Myocyte (in vitro differentiated cells): ENCODE data around the gene CDADC1. TPM values are rescaled to one million over a fixed set of nuclear protein-coding genes. Genes with fewer than 3 reads are reported as not detected.

Experiments used
- DNase-seq: peaks from one replicate; pipeline ENCODE4 v3.0.0-alpha.2; 2012; ENCODE audit warnings: low read depth
- polyA plus RNA-seq: library from polyadenylated mRNA; unstranded; fragments of >200 nt; gene quantifications from one replicate; pipeline ENCODE4 v1.2.1, GENCODE V29; 2012; ENCODE audit warnings: missing spikeins
- total RNA-seq: library from RNA; depleted of rRNA; stranded (reverse); fragments of >200 nt; gene quantifications from 2 replicates; pipeline ENCODE4 v1.2.3, GENCODE V29; 2014

The CDADC1 gene
- 2.7 and 6.9 TPM in 2 replicates for total RNA-seq
- 10.4 TPM for polyA plus RNA-seq

DNA sequence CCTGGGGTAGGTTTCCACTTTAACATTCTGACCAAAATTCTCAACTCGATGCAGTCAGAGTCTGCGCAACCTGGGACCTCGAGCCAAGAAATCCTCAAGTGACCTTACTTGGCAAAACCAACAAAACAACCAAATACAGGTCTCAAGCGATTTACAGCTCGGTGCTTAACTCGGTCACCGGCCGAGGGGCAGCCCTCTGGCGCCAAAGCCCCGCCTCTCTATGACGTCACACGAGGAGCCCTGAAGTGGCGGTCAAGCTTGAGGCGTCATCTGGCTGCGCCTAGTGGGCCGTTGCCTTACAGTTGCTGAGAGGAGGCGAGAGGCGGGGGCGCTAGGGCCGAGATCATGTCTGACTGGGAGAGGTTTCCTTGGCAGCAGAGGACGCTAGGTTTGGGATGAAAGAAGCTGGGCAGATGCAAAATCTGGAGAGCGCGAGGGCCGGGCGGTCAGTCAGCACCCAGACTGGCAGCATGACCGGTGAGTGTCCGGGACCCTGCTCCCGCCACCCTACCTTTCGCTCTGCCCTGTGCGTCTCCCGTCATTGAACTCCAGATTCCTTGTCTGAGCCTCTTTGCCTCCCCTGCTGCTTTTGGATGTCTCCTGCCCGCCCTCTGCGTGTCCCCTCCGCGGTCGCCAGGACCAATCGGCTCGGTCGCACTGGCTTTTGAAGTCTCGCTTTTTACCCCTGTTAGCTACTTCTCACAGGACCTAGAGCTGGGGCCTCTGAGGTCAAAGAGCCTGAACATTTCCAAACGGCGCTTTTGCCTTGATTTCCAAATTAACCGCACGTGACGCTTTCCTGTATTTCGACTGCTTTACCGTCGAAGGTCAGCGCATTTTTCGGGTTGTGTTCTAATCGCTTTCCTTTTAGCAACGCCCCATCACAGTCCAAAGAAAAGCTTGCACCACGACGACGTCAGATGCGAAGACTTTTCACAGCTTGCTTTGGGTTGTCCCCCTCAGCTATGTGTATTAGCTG lies at the start of gene CDADC1:
TSS of gene CDADC1 (plus strand) at position 283 of the 979 bp plus-strand sequence. CDS start at position 396, 113 bp downstream.
- peak; percentile 98 for DNase-seq

DNA sequence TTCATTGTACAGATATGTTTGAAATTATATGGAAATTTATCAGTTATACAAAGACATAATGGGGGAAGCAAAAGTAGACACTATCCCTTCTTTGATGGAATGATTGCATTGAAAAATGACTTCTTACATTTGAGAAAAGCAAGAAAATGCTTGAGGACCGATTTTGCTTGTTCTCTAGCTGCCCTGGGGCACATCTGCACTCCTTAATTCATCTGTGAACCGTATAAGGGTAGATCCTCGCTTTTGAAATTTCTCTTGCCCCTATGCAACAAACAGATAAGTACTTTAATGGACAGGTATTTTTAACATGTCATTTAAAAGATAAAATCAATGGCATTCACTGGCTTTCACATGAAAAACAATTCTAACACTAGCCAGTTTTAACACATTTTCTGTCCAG lies 41.1 kb upstream of the CDADC1 start:
- DNase-seq: no peak

DNA sequence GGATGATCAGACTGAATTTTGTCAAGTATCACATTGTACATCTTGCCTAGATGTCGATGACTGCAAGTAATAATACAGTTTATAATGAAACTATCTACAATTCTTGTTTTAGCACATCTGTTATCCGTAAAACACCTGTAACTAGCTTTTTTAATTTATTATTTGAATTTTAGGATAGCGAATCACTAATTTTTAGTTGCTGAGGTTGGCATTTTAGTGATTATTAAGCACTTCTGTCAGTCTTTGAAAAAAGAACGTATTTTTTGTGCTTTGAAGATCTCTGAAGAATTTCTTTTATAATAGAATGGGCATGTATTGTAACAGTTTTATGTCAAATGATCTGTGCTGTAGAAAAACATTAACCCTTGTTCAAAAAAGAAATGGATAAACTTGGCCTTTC lies 39.1 kb upstream of the CDADC1 start:
- no peak for DNase-seq

DNA sequence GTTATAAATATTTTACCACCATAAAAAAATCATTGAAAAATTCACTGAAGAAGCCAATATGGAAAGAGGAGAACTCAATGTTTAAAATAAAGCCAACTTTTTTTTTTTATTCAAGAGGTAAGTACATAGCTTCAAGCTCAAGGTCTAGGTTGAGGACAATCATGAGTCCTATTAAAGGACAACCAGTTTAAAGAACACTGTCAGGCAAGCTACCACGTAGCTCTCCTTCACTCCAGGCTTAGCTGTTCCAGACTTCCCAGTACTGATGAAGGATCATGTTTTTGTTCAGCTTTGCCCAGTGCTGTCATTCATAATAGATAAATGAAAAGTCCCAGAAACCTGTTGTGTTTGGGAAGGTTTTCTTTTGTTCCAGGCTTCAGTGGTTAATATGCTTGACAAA lies 37.6 kb upstream of the CDADC1 start:
- DNase-seq: no peak

DNA sequence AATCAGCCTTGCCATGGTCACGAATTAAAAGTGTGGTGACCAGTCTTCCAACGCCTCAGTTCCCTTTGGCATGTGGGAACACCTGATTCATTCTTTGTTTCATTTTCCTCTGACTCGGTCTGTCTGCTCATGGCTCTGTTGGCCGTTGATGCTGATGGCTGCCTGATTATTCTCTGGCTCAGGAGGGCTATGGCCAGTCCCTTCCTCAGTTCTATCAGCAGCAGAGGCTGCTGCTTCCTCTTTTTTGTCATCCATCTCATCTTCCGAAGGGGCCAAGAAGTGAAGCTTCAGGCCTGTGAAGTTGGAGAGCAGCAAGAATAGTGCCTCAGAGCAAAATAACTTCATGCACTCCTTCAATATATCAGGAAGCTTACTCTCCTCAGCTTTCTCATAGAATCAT lies 37.1 kb upstream of the CDADC1 start:
- no peak for DNase-seq

DNA sequence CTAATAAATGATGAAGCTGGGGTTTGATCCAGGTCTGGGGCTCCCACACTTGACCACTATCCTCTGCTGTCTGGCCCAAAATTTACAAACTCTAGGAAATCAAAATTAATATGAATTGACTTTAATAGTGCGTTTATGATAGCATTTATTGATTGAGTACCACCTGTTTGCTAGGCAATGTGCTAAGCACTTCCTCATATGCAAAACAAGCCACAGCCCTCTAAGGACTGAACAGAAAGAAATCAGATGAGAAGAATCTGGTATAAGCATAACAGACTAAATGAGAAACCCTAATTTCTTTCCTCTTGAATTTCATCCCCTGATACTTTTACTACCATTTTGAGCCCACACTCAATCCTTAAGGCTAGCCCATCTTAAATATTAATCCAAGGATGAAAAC lies 34.2 kb upstream of the CDADC1 start:
- no peak for DNase-seq

DNA sequence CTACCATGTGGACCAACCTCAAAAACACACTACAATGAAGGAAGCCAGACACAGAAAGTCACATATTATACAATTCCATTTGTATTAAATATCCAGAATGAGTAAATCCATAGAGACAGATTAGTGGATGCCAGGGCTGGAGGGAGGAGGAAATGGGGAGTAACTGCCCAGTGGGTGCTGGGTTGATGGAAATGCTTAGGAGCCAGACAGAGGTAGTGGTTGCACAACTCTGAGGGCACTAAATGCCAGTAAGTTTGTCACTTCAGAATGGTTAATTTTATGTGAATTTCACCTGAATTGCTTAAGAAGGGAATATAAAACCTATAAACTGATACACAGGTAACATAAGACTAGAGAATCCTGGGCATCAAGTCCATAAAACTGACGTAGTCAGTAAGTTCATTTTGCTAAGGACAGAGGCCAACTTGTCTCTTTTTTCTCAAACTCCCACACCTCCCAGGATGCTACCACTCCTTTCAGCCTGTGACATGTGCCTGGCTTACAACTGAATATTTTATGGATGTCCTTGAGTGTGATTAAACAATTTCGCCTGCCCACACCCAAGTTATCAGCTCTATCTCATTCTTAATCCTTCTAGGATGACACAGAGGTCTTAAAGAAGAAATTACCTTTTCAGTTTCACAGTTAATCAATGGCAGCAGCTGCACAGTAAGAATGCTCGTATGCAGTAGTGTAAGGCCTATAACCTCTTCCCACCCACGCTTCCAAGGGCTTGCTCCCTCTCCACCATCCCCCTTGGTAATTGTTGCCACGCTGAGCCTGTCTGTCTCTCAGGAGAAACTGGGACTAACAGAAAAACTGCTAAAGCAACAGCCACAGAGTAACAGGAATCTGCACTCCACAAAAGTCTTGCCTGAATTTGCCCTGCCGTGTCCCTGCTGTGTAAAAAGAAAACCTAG lies 33.5 kb upstream of the CDADC1 start:
- no peak for DNase-seq

DNA sequence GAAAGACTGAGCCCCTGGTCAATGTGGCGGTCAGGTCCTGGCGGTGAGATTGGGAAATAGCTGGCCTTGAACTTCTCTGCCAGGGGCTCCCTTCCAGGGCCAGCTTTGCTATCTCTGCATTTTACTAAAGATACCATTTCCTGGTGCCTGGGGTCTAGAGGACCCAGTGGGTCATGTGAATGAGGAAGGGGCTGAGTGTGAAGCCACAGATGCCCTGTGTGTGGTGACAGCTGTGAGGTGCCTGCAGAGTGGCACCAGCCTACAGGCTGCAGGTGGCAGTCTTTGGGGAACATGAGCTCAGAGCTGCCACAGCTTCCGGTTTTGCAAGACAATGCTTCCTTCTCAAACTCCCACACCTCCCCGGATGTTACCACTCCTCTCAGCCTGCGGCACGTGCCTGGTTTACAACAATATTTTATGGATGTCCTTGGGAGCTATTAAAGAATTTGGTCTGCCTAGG lies 32.8 kb upstream of the CDADC1 start:
- DNase-seq: peak; percentile 37

DNA sequence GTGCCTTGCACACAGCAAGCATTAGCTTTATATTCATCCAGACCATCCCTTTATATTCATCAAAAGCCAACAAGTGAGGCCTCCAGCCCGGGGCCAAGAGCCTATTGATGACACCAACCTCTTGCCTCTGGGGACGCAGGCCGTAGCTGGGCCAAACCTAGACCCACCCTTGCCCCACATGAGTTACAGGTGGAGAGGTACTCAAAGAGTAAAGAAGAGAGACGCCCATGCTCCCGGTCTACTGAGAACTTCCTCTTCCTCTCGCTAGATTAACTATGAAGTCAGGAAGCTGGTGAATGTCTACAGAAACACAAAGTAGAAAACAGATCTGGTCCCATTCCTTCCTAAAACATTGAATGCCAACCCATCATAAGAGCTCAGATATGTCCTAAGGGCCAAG lies 31.4 kb upstream of the CDADC1 start:
- no peak for DNase-seq

DNA sequence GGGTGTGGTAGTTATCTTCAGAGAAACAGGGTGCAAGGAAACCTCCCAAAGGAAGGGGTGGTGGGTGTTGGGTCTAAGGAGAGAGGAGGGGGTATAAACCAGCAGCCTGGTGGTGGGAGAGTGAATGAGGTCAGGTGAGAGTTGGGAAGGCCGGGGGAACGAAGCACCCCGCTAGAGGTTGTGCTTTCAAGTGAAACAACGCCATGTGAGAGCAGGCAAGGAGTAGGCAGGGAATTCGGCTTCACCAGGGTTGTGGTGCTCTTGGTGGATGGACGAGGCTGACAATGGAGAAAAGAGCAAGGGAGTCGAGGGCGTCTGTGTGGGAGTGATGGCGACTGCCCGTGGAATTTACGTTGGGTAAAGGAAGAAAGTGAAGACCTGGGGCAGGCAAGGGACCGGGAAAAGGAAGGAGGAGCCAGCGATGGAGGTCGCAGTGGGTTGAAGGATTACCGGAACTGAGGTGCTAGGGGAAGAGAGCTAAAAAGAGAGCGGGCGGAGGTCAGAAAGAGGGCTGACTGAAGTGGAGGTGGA lies 29.7 kb upstream of the CDADC1 start:
- no peak for DNase-seq

DNA sequence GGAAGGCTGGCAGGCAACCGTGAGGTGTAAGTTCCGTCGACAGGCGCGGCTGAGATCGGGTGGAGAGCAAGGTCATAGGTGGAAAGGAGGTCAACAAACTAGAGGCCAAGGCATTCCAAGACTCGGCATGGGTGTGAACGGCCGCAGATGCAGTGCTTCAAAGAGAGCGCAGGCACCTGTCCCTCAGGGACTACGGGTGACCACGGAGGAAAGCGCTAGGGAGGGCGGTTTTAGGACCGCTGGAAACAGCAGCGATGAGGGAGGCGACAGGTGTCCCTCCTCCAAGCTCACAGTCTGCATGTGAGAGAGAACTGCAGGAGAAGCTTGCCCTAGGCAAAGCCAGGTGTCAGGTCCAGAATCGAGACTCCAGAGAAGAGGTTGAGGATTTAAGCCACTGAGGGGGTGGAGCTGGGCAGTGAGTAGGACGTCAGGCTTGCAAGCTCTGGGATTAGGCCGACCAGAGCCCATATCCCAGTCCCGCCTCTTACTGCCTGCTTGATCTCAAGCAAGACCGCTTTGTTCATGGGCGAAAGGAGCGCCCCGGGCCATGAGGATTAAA lies 29.2 kb upstream of the CDADC1 start:
- no peak for DNase-seq

DNA sequence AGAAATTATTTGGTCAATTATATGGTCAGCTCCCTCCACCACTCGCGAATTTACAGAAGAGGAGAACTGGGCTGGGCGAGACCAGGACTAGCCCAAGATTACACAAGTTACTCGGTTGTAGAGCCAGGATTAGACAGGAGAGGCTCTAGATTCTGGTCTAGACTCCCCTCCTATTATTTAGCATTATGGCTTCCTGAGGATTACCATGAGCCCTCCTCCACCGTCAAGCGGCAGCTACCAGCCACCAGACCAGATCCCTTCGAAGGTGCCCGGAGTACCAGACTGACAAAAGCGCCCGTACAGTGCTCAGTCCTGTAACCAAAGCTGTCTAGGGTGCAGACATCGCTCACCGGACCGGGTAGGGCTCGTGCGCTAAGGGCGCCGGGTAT lies 28.1 kb upstream of the CDADC1 start:
- no peak for DNase-seq

DNA sequence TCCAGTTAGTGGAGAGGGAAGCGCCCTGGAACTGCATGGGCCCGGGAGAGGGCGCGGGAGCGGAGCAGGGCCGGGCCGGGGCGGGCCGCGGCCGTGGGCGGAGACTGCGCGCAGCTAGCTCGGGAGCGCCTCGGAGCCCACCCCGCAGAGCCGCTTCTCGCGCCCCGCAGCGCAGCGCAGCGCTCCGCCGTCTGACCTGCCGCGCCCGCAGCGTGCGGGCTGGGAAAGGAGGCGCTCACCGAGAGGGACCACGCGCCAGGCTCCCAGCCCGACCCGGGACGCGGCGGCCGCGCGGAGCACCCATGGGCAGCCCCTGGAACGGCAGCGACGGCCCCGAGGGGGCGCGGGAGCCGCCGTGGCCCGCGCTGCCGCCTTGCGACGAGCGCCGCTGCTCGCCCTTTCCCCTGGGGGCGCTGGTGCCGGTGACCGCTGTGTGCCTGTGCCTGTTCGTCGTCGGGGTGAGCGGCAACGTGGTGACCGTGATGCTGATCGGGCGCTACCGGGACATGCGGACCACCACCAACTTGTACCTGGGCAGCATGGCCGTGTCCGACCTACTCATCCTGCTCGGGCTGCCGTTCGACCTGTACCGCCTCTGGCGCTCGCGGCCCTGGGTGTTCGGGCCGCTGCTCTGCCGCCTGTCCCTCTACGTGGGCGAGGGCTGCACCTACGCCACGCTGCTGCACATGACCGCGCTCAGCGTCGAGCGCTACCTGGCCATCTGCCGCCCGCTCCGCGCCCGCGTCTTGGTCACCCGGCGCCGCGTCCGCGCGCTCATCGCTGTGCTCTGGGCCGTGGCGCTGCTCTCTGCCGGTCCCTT lies 27.5 kb upstream of the CDADC1 start, which contains the start of gene MLNR:
TSS of gene MLNR (plus strand) at position 303 of the 820 bp plus-strand sequence. CDS start at position 303, 0 bp downstream.
- DNase-seq: peak; percentile 21

DNA sequence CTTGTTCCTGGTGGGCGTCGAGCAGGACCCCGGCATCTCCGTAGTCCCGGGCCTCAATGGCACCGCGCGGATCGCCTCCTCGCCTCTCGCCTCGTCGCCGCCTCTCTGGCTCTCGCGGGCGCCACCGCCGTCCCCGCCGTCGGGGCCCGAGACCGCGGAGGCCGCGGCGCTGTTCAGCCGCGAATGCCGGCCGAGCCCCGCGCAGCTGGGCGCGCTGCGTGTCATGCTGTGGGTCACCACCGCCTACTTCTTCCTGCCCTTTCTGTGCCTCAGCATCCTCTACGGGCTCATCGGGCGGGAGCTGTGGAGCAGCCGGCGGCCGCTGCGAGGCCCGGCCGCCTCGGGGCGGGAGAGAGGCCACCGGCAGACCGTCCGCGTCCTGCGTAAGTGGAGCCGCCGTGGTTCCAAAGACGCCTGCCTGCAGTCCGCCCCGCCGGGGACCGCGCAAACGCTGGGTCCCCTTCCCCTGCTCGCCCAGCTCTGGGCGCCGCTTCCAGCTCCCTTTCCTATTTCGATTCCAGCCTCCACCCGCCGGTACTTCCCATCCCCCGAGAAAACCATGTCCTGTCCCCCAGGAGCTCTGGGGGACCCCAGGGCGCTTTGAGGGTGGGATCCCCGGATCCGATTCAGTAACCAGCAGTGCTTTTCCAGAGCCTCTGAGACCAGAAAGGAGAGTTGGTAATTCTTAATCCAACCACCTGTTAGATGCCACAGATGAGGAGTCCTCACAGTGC lies 26.7 kb upstream of the CDADC1 start:
- no peak for DNase-seq

DNA sequence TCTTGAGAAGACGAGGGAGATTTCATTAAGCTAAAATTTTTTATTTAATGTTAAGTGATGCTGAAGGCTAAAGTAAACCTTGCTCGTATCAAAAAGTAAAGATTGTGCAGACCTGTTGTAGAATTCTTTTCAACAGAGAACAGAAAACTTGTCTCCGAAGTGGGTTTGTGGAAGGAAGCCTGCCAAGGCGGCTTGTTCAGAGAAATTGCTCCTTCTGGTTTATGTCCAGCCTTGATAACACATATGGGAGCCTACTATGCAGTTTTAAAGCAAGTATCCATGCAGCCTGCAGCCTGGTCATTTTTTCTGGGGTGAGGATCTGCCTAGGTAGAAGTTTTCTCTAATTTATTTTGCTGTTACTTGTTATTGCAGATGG lies 26.1 kb upstream of the CDADC1 start:
- no peak for DNase-seq

DNA sequence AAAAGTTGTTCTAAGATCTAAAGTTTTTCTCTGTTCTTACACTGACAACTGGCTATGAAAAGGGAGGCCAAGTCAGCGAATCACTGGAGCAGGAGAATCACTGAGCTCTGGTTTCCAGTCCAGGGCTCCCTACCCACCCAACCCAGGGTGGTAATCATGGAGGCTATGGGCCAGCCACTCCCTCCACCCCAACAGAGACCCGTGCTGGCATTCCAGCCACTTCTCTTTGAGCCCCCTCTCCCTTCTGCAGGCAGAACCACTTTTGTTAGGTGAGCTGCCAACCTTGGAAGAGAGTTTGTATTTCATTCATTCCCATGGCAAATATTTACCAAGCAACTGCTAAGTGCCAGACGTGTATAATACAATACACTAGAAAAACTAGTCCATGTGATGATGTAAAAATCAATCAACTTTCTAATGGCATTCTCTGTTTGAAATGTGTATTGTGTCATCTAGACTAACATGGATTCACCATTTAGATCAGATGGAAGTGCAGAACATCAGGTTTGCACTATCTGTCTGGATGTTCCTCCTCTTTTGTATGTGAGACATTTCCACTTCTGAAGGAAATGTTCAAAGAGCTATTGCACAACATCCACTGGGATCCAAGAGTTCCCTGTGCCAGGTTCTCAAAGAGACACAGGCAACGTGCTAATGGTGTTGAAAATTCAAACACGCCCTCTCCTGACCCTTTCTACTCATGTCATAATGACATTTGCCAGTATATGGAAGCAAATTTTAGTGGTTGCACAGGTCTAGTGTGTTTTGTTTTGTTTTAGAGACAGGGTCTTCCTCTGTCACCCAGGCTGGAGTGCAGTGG lies 22.3 kb upstream of the CDADC1 start:
- DNase-seq: no peak

DNA sequence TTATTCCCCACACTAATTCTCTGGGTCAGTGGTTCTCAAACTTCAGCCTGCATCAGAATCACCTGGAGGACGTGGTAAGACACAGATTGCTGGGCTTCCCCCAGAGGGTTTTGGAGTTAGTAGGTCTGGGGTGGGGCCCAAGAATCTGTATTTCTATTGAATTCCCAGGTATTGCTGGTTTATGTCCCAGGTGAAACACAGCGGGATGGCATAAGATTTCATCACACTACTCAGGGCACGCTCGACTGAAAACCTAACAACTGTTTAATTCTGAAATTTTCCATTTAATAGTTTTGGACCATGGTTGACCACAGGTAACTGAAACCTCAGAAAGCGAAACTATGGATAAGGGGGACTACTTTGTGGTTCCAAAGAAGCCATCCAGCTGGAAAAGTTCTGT lies 21.1 kb upstream of the CDADC1 start:
- no peak for DNase-seq

DNA sequence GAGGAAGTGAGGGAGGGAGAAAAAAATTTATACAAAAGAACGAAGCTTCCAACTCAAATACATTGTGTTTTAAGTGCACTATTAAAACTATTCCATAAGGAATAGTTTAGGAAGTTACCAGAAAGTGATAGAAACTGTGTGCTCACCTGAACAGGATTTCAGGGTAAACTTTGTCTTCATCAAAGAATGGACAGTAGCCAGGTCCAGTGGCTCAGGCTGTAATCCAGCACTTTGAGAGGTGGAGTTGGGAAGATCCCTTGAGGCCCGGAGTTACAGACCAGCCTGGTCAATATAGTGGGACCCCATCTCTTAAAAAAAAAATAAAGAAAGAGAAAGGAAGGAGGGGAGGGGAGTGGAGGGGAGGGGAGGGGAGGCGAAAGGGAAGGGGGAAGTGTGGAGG lies 13.0 kb upstream of the CDADC1 start:
- DNase-seq: no peak
